ENCODE data around the gene HCST.

- TF ChIP-seq EZH2 (IDR thresholded peaks at IDR 0.05) (no peak), FOXP2 (optimal IDR thresholded peaks at IDR 0.05; ENCODE audit: control extremely low read depth, extremely low read length, insufficient read depth) (no peak), POLR2AphosphoS5 (IDR thresholded peaks at IDR 0.05; ENCODE audit: borderline replicate concordance, low read depth, low read length) (no peak)
Measured at GRCh38 chr19:35870798-35871197, 31.5 kb upstream of the HCST start.
